Lower leg skin (tissue), 3 donors: Measurements from ENCODE around the gene DSCAML1.

Source experiments
- CTCF ChIP-seq, 3 donors: fragments of 450-650 bp; IDR thresholded peaks; one replicate each; pipeline ENCODE4 v1.5.1; 2016; ENCODE audit warnings: antibody characterized with exemption in 3 of 3, mild to moderate bottlenecking in 3 of 3, moderate library complexity in 2 of 3
- POLR2A ChIP-seq, 2 donors: fragments of 450-650 bp; IDR thresholded peaks; one replicate each; pipeline ENCODE4 v1.6.1; 2016 to 2017; ENCODE audit warnings: antibody characterized with exemption in 2 of 2, mild to moderate bottlenecking in 1 of 2, moderate library complexity in 1 of 2

GRCh38 chr11:117835576-117835975 lies 38.6 kb upstream of the DSCAML1 start:
- TF ChIP-seq CTCF (IDR thresholded peaks at IDR 0.05) (no peak), POLR2A (IDR thresholded peaks at IDR 0.05) (no peak)
